NB4 (cell line): ENCODE measurements around the gene MRPL33.
"Not testable (repeated sequence)": the region's sequence is repeated elsewhere in the genome, so short reads cannot be mapped to it uniquely, and the experiment has no call there.

ENCODE experiments used
- DNase-seq: peaks from one replicate; pipeline ENCODE4 v3.0.0; 2010; ENCODE audit warnings: low read depth
- H3K4me3 ChIP-seq: one replicate; pipeline ENCODE4 v1.5.1; 2011; ENCODE audit warnings: mild to moderate bottlenecking, low read depth, low read length, moderate library complexity
- MYC ChIP-seq: IDR thresholded peaks from 2 replicates; pipeline ENCODE4 v1.6.1; 2011; ENCODE audit warnings: low read depth, low read length
- POLR2A ChIP-seq: IDR thresholded peaks from 2 replicates; pipeline ENCODE4 v1.6.1; 2011; ENCODE audit warnings: mild to moderate bottlenecking; ENCODE audit not compliant: insufficient read length; ENCODE audit errors: extremely low read depth
- TF ChIP-seq, protein P1 (sequence below): IDR thresholded peaks from one replicate; pipeline ENCODE4 v1.5.1; 2012; ENCODE audit warnings: low read depth, low read length
- TF ChIP-seq, protein P2 (sequence below): IDR thresholded peaks from 2 replicates; pipeline ENCODE4 v1.6.1; 2011; ENCODE audit warnings: low read depth, low read length

MRPL33 gene

DNA sequence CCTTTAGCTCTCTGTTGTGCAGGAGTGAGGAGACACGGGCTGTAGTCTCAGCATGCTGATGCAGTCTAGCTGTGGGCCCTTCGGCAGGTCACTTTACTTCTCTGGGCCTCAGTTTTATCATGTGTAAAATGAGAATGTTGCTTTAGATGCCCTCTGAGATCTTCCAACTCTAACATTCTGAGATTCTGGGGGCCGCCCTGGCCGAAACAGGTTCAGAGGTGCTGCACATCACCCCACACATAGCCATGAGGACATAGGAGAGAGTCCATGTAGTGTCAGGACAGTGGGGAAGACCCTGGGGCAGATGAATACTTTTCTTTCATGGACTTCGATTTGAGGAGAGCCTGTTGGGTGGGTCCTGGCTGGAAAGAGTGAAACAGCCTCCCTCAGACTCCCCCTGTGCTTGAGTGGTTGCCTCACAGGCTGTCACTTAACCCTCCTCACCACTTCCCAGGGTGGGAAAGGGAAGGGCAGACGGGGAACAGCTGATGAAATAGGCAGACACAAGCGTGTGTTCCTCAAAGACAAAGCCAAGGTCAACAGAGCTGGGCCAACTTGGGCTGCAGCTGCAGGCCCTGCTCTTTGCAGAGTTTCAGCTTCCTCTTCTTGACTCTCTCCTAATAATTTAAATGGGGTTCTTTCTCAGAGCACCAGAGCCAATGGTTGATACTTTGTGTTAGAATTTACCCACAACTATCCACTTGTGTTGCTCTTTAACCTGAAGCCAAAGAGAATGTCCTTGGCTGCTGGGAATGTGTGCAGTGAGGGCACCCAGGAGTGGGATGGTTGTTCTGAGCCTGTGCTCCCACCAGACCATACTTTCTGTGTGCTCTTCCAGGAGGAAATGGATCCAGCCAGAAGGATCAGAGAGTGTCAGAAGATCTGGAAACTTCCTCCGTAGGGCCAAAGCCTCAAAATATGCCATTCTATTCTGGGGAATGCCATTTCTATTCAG lies 14.7 kb upstream of the MRPL33 start:
- H3K4me3 ChIP-seq = no peak overlapping the region
- DNase-seq = peak; percentile 98
- TF ChIP-seq, protein P1, sequence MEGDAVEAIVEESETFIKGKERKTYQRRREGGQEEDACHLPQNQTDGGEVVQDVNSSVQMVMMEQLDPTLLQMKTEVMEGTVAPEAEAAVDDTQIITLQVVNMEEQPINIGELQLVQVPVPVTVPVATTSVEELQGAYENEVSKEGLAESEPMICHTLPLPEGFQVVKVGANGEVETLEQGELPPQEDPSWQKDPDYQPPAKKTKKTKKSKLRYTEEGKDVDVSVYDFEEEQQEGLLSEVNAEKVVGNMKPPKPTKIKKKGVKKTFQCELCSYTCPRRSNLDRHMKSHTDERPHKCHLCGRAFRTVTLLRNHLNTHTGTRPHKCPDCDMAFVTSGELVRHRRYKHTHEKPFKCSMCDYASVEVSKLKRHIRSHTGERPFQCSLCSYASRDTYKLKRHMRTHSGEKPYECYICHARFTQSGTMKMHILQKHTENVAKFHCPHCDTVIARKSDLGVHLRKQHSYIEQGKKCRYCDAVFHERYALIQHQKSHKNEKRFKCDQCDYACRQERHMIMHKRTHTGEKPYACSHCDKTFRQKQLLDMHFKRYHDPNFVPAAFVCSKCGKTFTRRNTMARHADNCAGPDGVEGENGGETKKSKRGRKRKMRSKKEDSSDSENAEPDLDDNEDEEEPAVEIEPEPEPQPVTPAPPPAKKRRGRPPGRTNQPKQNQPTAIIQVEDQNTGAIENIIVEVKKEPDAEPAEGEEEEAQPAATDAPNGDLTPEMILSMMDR = no peak
- TF ChIP-seq, protein P2, sequence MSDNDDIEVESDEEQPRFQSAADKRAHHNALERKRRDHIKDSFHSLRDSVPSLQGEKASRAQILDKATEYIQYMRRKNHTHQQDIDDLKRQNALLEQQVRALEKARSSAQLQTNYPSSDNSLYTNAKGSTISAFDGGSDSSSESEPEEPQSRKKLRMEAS = peak; percentile 25; the same call in 1 of the 2 replicates
- peak; percentile 29; the same call in 1 of the 2 replicates for TF ChIP-seq MYC

DNA sequence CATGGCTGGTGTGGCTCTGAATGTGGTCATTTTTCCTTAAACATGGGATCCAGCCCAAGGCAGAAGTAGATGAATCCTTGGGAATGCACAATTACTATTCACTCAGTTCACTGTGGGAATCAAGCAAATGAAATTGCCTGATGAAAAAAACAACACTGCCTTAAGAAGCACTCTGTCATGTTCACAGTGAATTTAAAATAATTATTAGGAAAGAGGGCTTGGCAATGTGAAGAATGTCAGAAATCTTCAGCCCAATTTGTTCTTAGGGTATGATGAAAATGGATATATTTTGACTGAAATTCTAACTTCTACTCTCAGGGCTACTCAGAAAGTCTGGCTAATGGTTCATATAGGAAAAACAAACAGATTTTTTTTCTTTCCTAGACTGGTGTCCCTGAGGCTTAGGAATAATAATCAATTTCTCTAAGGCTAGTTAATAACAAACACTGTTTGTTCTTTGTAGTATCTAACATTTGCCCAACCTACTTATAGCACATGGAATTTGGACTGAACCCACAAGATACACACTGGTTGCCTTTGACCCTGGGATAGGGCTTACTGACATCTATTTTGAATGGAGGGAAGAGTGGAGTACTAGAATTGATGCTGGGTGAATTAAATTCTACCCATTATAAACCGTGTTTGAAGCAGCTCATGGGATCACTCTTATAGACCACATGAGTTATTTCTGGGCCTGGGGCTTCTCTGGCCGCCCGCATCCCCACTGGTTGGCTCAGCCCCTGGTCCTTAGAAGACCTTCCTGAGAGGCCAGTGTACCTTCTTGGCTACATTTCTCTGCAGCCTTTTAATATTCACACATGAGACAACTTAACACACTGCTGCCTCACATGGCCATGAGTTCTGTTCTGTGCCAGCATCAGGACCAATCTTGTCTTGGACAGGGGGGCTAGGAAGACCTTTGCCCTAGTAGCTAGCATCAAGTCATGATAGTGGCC lies 8.3 kb upstream of the MRPL33 start:
- DNase-seq = no peak
- H3K4me3 ChIP-seq = no peak overlapping the region
- no peak for TF ChIP-seq POLR2A
- no peak for TF ChIP-seq MYC
- TF ChIP-seq, protein P1 = no peak
- TF ChIP-seq, protein P2 = no peak

DNA sequence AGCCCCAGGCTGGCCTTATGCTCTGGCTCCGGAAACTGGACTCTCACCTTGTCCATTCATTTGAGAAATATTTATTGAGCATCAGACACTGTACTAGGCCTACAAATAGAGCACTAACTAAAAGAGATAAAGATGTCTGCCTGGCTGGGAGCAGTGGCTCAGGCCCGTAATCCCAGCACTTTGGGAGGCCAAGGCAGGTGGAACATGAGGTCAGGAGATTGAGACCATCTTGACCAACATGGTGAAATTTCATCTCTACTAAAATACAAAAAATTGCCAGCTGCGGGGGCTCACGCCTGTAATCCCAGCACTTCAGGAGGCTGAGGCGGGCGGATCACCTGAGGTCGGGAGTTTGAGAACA lies 7.6 kb upstream of the MRPL33 start:
- DNase-seq = no peak
- TF ChIP-seq POLR2A (no peak), MYC (no peak)
- TF ChIP-seq, protein P1 = no peak
- TF ChIP-seq, protein P2 = no peak
- no peak overlapping the region for H3K4me3 ChIP-seq

DNA sequence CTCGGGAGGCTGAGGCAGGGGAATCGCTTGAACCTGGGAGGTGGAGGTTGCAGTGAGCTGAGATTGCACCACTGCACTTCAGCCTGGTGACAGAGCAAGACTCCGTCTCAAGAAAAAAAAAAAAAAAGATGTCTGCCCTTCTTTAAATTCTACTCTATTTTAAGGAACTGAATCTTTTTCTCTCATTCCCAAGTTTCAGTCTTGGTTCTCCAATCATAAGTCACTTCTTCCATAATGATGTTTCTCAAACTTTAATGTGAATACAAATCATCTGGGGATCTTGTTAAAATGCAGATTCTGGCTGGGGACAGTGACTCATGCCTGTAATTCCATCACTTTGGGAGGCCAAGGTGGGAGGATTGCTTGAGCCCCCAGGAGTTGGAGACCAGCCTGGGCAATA lies 7.0 kb upstream of the MRPL33 start:
- H3K4me3 ChIP-seq, DNase-seq: not testable (repeated sequence)

DNA sequence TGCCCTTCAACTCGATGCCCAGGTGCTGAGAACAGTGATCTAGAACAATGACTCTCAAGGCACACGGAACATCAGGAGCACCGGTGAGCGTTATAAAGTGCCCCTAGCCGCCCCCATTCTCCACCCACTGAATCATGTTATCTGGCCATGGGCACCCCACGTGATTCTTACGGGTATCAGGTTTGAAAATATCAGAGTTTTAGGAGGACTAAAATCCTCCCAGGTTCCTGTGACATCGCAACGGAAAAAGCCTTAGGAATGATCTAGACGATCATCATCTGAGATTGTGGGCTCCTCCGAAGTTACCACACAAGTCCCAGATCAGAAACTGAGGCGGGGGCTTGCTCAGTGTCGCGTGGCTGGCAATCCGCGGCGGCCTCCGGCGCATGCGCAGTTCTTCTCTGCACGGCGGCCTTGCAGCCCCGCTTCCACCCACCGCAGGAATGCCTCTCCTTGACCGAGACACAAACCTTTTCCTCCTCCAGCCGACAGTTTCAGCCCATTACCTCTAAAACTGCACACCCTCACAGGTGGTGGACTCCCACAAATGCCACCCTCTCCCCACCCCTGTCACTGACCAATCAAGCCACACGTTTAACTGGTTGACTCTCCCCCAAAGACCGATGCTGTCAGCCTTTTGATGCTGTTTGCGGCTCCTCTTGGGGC lies 5.8 kb upstream of the MRPL33 start:
- no peak overlapping the region for H3K4me3 ChIP-seq
- DNase-seq = no peak

More for the DNA sequence above, 5.8 kb upstream of the MRPL33 start:
- TF ChIP-seq MYC (no peak), POLR2A (no peak)
- TF ChIP-seq, protein P2 = no peak
- TF ChIP-seq, protein P1 = no peak
